ENCODE data around the gene HDLBP. TPM values are rescaled to one million over a fixed set of nuclear protein-coding genes. Genes with fewer than 3 reads are reported as not detected.

HDLBP gene
- total RNA-seq, 4 donors from 2014 or later, result 239 to 310 (median 273) TPM

- 65 to 72% methylated on average over 7 to 9 of the region's 24 CpGs for WGBS, 2 donors
- no peak for DNase-seq
- intact Hi-C loops (cut with DNase I), result no loop called here
- no peak overlapping the region for H3K4me3 ChIP-seq
- no peak overlapping the region for H3K27ac ChIP-seq
- H3K9me3 ChIP-seq, result no peaks in the 10 kb centered on the region
- no peaks in the 10 kb centered on the region for H3K27me3 ChIP-seq
- peaks cover 0 to 5% (median 0%) of the 10 kb centered on the region in 3 donors for H3K4me1 ChIP-seq
- H3K36me3 ChIP-seq, result no peaks in the 10 kb centered on the region
- no peak for TF ChIP-seq POLR2A (IDR thresholded peaks at IDR 0.05)
- TF ChIP-seq CTCF (IDR thresholded peaks at IDR 0.05), result no peak
Measured at GRCh38 chr2:241201445-241202267, 113.8 kb downstream of the HDLBP start.

- TF ChIP-seq POLR2A (IDR thresholded peaks at IDR 0.05) (no peak), CTCF (IDR thresholded peaks at IDR 0.05) (no peak)
- no peaks in the 10 kb centered on the region for H3K36me3 ChIP-seq
- 62 to 97% methylated on average over 6 to 7 of the region's 21 CpGs for WGBS, 2 donors
- H3K27me3 ChIP-seq, result no peaks in the 10 kb centered on the region
- intact Hi-C loops (cut with DNase I), result no loop called here
- no peaks in the 10 kb centered on the region for H3K9me3 ChIP-seq
- no peak overlapping the region for H3K27ac ChIP-seq
- H3K4me3 ChIP-seq, result no peak overlapping the region
- H3K4me1 ChIP-seq, result peaks cover 0 to 5% (median 0%) of the 10 kb centered on the region in 3 donors
- DNase-seq, result no peak
Measured at GRCh38 chr2:241200822-241201395, 114.6 kb downstream of the HDLBP start.

GRCh38 chr2:241199897-241200821 is 115.3 kb downstream of the HDLBP start:
- no peaks in the 10 kb centered on the region for H3K9me3 ChIP-seq
- H3K27ac ChIP-seq, result no peak overlapping the region
- TF ChIP-seq POLR2A (IDR thresholded peaks at IDR 0.05), result no peak
- TF ChIP-seq CTCF (IDR thresholded peaks at IDR 0.05), result no peak
- DNase-seq, result no peak
- intact Hi-C loops (cut with DNase I), result no loop called here
- H3K27me3 ChIP-seq, result no peaks in the 10 kb centered on the region
- no peaks in the 10 kb centered on the region for H3K36me3 ChIP-seq
- peaks cover 0 to 5% (median 0%) of the 10 kb centered on the region in 3 donors for H3K4me1 ChIP-seq
- 51 to 96% methylated on average over 7 to 23 of the region's 42 CpGs for WGBS, 2 donors
- H3K4me3 ChIP-seq, result no peak overlapping the region

GRCh38 chr2:241199286-241199685 is 116.2 kb downstream of the HDLBP start:
- no peaks in the 10 kb centered on the region for H3K27me3 ChIP-seq
- H3K27ac ChIP-seq, result no peak overlapping the region
- no peak overlapping the region for H3K4me3 ChIP-seq
- WGBS, 2 donors, result 54% methylated on average over 3 of the region's 16 CpGs; no CpG with 5 or more reads in 1 of the 2 donors
- no peaks in the 10 kb centered on the region for H3K9me3 ChIP-seq
- H3K4me1 ChIP-seq, result peaks cover 0 to 5% (median 0%) of the 10 kb centered on the region in 3 donors
- intact Hi-C loops (cut with DNase I), result no loop called here
- H3K36me3 ChIP-seq, result no peaks in the 10 kb centered on the region
- no peak for DNase-seq
- no peak for TF ChIP-seq CTCF (IDR thresholded peaks at IDR 0.05)
